ENCODE results near the gene IGF2.
"Not testable (repeated sequence)": the region's sequence is repeated elsewhere in the genome, so short reads cannot be mapped to it uniquely, and the experiment has no call there.

Gene IGF2

DNA sequence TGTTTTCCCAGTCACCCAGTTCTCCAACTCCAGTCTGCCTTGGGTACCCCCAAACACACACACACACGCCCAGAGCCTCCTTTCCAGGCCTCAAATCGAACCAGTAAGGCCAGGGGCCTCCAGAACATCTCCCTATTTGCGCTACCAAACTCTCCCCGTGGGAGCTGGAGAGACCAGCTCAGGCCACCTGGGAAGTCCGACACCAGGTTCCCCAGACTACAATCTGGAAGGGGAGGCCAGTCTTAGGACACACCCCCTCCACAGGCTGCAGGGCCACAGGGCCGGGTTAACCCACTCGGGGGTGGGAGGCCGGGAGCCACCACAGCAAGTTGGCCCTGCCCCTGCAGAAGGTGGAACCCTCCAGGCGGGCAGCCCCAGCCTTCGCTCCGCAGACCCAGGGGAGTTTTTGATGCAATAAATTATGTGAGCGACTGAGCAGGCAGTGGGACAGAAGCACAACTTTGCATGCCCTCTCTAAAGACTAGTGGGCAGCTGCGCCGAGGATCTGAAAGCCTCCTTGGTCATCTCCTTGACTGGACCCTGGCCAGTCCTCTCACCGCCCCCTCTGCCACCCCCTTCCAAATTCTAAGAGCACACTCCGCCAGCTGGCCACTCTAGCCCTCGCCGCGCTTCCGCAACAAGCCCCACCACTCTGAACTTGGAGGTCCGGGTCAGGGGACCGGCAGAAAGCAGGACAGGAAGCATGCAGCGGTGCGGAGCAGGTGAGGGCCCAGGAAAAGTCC lies 2.8 kb downstream of the IGF2 start:
- DNase-seq, result no peak

- DNase-seq, result no peak
These were observed 3.5 kb downstream of the IGF2 start for GRCh38 chr11:2135648-2136201.

DNA sequence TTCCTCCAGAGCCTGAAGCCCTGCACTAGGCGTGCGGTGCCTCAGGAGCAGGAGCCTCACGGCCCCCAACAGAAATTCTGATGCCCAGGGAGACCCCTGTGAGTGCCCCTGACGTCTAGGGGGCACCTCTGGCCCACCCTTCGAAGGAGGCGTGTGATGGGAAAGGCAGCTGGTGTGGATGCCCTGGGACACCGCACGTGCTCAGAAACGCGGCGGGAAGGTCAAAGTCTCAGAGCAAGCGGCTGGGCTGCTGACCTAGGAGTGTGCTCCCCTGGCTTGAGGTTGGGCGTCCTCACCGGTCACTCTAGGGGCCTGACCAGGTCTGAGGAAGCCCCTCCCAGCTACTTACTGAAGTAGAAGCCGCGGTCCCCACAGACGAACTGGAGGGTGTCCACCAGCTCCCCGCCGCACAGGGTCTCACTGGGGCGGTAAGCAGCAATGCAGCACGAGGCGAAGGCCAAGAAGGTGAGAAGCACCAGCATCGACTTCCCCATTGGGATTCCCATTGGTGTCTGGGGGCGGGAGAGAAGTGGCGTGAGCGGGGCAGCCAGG lies 4.1 kb downstream of the IGF2 start:
- no peak for DNase-seq

- no peak for DNase-seq
These were observed 4.9 kb downstream of the IGF2 start for GRCh38 chr11:2134022-2135010.

GRCh38 chr11:2133241-2134021 lies 5.8 kb downstream of the IGF2 start:
- no peak for DNase-seq

DNA sequence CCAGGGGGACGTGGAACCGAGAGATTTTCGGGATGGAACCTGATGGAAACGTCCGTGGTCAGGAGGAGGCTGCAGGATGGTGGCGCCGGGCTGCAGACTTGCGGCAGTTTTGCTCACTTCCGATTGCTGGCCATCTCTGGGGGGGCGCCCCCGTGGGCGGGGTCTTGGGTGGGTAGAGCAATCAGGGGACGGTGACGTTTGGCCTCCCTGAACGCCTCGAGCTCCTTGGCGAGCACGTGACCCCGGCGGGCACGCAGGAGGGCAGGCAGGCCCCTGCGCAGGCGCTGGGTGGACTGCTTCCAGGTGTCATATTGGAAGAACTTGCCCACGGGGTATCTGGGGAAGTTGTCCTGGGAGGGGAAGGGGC lies 6.3 kb downstream of the IGF2 start:
- DNase-seq, result no peak

GRCh38 chr11:2132246-2132645 lies 6.9 kb downstream of the IGF2 start:
- no peak for DNase-seq

DNA sequence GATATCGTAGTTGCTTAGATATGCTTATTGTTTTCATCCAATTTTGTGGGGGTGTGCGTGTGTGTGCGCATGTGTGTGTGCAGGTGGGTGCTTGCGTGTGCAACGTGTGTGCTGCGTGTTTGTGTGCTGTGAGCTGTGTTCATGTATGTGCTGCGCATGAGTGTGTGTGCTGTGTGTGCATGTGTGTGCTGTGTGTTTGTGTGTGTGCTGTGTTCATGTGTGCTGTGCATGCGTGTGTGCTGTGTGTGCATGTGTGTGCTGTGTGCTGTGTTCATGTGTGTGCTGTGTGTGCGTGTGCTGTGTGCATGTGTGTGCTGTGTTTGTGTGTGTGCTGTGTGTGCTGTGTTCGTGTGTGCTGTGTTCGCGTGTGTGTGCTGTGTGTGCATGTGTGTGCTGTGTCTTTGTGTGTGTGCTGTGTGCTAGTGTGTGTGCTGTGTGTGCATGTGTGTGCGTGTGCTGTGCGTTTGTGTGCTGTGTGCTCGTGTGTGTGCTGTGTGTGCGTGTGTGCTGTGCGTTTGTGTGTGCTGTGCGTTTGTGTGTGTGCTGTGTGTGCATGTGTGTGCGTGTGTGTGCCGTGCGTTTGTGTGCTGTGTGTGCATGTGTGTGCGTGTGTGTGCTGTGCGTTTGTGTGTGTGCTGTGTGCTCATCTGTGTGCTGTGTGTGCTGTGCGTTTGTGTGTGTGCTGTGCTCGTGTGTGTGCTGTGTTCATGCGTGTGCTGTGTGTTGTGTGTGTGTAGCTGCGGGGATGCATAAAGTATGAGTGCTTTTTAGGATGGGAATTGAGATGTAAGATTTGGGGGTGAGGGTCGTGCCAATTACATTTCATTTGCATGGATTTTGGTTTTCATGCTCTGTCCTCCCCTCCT lies 7.6 kb downstream of the IGF2 start:
- no peak for DNase-seq

GRCh38 chr11:2130881-2131352 lies 8.3 kb downstream of the IGF2 start:
- DNase-seq, result no peak

- no peak for DNase-seq
These were observed 9.4 kb downstream of the IGF2 start for GRCh38 chr11:2129699-2130366.

GRCh38 chr11:2129308-2129698 lies 9.9 kb downstream of the IGF2 start:
- DNase-seq, result no peak

DNA sequence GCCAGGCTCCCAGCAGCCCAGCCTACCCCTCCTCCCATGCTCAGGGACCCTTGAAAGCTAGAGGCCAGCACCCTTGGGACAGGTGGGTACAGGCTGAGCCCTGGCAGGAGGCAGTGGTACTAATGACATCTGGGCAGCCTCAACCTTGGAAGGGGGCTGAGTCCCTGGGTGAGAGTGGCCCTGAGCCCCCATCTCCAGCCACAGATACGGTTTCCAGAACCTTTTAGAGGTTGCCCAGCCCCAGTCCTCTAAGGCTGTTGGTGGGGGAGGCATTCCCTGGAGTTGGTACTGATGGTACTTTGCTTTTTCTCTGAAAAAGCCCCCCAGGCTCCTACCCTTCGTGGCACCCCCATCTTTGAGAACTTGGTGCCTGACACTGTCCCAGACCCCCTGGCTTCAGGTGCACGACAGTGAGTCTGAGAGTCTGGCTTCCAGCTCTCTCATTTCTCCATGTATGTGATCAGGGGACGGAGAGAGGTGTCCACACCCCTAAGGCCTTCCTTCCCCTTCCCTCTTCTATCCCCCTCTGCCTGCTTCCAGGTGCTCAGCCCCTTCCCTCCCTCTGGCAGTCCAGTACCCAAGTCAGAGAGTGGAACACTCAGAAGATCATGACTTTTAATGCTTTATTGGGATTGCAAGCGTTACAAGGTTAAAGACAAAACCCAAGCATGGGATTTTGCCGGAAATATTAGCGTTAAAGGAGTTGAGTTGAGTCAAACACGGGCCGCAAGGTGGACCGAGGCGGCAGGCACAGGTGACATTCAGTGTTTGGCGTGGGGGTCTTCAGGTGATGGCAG lies 10.5 kb downstream of the IGF2 start:
- DNase-seq, result no peak

DNA sequence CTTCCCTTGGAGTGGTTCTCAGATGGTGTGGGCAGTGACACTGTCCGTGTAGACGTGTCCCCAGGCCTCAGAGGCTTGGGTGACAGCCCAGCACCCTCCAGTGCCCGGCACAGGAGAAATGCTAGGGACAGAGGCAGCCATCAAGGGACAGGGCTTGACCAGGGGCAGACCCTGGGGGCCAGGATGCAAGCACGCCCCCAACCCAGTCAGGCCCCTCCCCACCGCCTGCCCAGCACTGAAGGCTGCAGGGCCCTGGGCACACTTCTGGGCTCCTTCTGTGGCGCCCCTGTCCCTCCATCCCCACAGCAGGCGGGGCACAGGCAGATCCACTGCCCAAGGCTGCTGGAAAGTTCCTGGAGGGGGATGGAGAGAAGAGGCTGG lies 11.1 kb downstream of the IGF2 start:
- DNase-seq, result no peak

DNA sequence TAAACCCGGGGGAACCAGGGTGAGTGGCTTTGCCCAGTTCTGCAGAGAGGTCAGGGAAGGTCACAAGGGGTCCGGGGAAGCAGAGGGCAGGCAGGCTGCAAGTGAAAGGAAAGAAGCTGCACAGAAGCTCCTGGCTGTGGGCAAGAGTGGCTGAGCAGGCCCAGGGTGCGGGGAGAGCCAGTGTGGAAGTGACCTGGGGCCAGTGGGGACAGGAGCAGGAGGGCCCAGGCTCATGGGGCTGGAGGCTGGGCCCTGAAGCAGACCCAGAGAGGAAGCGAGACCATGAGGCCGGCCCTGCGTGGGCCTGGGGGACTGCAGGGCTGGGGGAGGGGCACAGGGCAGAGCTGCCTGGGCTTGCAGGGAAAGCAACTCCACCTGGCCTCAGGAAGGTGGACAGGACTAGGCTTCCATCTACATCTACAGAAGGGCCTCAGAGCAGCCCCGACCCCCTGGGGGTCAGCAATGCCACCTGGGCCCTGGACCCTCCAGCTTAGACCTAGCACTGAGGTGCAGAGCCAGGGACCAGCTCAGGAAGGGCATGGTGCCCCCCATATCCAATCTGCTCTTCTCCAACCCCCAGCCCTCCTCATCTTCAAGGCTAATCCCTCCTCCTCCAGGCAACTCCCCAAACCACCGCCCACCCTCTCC lies 11.6 kb downstream of the IGF2 start:
- DNase-seq, result no peak

DNA sequence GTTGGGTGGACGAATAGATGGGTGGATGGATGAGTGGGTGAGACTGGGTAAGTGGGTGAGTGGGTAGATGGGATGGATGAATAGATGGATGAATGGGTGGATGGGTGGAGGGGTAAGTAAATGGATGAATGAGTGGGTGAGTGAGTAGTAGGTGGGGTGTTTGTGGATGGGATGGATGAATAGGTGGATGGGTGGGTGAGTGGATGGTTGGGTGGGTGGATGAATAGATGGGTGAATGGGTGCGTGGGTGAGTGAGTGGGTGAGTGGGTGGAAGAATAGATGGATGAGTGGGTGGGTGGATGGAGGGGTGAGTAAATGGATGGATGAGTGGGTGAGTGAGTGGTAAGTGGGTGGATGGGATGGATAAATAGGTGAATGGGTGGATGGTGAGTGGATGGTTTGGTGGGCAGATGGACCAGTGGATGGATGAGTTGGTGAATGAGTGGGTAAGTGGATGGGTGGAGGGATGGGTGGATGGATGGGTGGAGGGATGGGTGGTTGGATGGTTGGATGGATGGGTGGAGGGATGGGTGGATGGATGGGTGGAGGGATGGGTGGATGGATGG lies 12.6 kb downstream of the IGF2 start:
- DNase-seq, result no peak

DNA sequence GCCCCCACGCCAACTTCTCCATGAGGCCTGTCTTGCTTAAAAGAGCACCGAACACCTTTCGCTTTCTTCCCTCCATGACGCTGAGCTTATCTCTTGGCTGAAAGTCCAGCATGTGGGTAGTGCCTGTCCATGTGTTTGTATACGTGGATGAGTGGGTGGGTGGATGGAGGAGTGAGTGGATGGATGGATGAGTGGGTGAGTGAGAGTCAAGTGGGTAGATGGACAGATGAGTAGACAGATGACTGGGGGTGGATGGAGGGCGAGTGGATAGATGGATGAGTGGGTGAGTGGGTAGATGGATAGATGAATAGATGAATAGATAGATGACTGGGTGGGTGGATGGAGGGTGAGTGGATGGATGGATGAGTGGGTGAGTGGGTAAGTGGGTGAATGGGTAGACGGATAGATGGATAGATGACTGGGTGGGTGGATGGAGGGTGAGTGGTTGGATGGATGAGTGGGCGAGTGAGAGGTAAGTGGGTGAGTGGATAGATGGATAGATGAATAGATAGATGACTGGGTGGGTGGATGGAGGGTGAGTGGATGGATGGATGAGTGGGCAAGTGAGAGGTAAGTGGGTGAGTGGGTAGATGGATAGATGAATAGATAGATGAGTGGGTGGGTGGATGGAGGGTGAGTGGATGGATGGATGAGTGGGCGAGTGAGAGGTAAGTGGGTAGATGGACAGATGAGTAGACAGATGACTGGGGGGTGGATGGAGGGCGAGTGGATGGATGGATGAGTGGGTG lies 14.3 kb downstream of the IGF2 start:
- not testable (repeated sequence) for DNase-seq

GRCh38 chr11:2123628-2123960 lies 15.6 kb downstream of the IGF2 start:
- DNase-seq, result no peak

- no peak for DNase-seq
These were observed 16.1 kb downstream of the IGF2 start for GRCh38 chr11:2122907-2123627.

All from CD4-positive, alpha-beta T cell treated with Interleukin-17A for 1 hour (primary cell).